H1 (cell line): ENCODE results near the gene HLA-F. TPM values are rescaled to one million over a fixed set of nuclear protein-coding genes. Genes with fewer than 3 reads are reported as not detected.

Experiments
- CTCF ChIA-PET: fragments of 300-600 bp; sonication (Branson Sonifier 250); formaldehyde crosslinking; loops from one replicate; lab custom pipeline; 2021; ENCODE audit not compliant: partially characterized antibody; lab: Charles Lee
- POLR2A ChIA-PET: fragments of 300-600 bp; sonication (Branson Sonifier 250); formaldehyde crosslinking; loops from one replicate; lab custom pipeline; 2021; ENCODE audit warnings: inconsistent platforms; ENCODE audit not compliant: partially characterized antibody; lab: Charles Lee
- DNase-seq, 2 experiments: peaks; one replicate each; pipeline versions ENCODE4 v3.0.0 to v3.0.0-alpha.2; 2010 to 2022; ENCODE audit warnings: low spot score in 2 of 2, low read depth in 1 of 2, mixed read lengths in 1 of 2
- FAIRE-seq: peaks from 2 replicates; lab custom pipeline; 2011; peaks lifted over from hg19 to GRCh38; lab: Jason Lieb, UNC
- H2AFZ ChIP-seq: 2 replicates; pipeline ENCODE4 v1.8.1; 2012; ENCODE audit warnings: low read length, inconsistent platforms
- H2AK5ac ChIP-seq: 2 replicates; pipeline ENCODE4 v1.6.1; 2013; ENCODE audit warnings: low read depth, low read length
- H2BK120ac ChIP-seq: replicated peaks from 2 replicates; pipeline ENCODE3; 2013; ENCODE audit warnings: low read depth, low read length, inconsistent platforms
- H2BK12ac ChIP-seq: 2 replicates; pipeline ENCODE4 v1.6.1; 2013; ENCODE audit warnings: low read depth, low read length
- H2BK15ac ChIP-seq: 2 replicates; pipeline ENCODE4 v1.6.1; 2013; ENCODE audit warnings: low read length
- H2BK20ac ChIP-seq: 2 replicates; pipeline ENCODE4 v1.6.1; 2013; ENCODE audit warnings: low read length
- H2BK5ac ChIP-seq: 2 replicates; pipeline ENCODE4 v1.6.1; 2013; ENCODE audit warnings: low read depth, low read length
- H3K14ac ChIP-seq: 2 replicates; pipeline ENCODE4 v1.6.1; 2013; ENCODE audit warnings: inconsistent platforms; ENCODE audit not compliant: insufficient read length
- H3K18ac ChIP-seq: 2 replicates; pipeline ENCODE4 v1.6.1; 2013; ENCODE audit warnings: low read length; ENCODE audit errors: extremely low read depth
- H3K23ac ChIP-seq: 2 replicates; pipeline ENCODE4 v1.6.1; 2013; ENCODE audit warnings: inconsistent platforms; ENCODE audit not compliant: insufficient read length
- H3K23me2 ChIP-seq: 2 replicates; pipeline ENCODE4 v1.6.1; 2013; ENCODE audit warnings: low read depth, low read length
- H3K27ac ChIP-seq: 2 replicates; pipeline ENCODE4 v1.6.1; 2011; ENCODE audit warnings: low read depth, low read length, inconsistent platforms
- H3K27me3 ChIP-seq, 4 experiments: replicated peaks in 1 of 4; 1 replicate in 1 of 4; 2 replicates in 3 of 4; pipeline versions ENCODE4 v1.6.1 to v1.8.1; 2011 to 2013; ENCODE audit warnings: low read length in 3 of 4, mild to moderate bottlenecking in 3 of 4, inconsistent platforms in 2 of 4, mixed read lengths in 2 of 4, moderate library complexity in 1 of 4; ENCODE audit not compliant: control insufficient read depth in 3 of 4, insufficient read depth in 3 of 4; ENCODE audit errors: extremely low read depth in 1 of 4
- H3K36me3 ChIP-seq, 4 experiments: 2 replicates each; pipeline versions ENCODE4 v1.6.1 to v1.8.1; 2011 to 2013; ENCODE audit warnings: mild to moderate bottlenecking in 4 of 4, low read length in 3 of 4, moderate library complexity in 2 of 4, control low read depth in 1 of 4, inconsistent platforms in 1 of 4; ENCODE audit not compliant: insufficient read depth in 4 of 4, control insufficient read depth in 2 of 4
- H3K4ac ChIP-seq: replicated peaks from 2 replicates; pipeline ENCODE3; 2013; ENCODE audit warnings: low read length, low read depth, mixed read lengths, inconsistent platforms; ENCODE audit not compliant: insufficient read length
- H3K4me1 ChIP-seq, 4 experiments: replicated peaks in 1 of 4; 1 replicate in 1 of 4; 2 replicates in 3 of 4; pipeline versions ENCODE4 v1.6.1 to v1.8.1; 2011 to 2013; ENCODE audit warnings: low read length in 3 of 4, inconsistent platforms in 2 of 4, mixed read lengths in 1 of 4; ENCODE audit not compliant: insufficient read depth in 4 of 4, control insufficient read depth in 3 of 4
- H3K4me2 ChIP-seq, 2 experiments: 2 replicates each; pipeline versions ENCODE4 v1.6.1 to v1.8.1; 2011 to 2013; ENCODE audit warnings: low read depth in 2 of 2, low read length in 2 of 2, control low read depth in 1 of 2, inconsistent platforms in 1 of 2, mild to moderate bottlenecking in 1 of 2; ENCODE audit not compliant: insufficient read depth in 1 of 2
- H3K4me3 ChIP-seq, 4 experiments: fragments of 200-600, 300-600 bp in 1 of 4; sonication (generic), shearing (Covaris generic), sonication (Bioruptor Twin) in 1 of 4; 2 replicates each; pipeline versions ENCODE4 v1.5.1 to v1.8.1; 2011 to 2016; ENCODE audit warnings: low read length in 4 of 4, low read depth in 3 of 4, control low read depth in 2 of 4, inconsistent platforms in 2 of 4, mild to moderate bottlenecking in 2 of 4, mixed read lengths in 1 of 4, moderate library complexity in 1 of 4; ENCODE audit not compliant: insufficient read depth in 2 of 4; ENCODE audit errors: extremely low read depth in 1 of 4
- H3K56ac ChIP-seq: replicated peaks from 2 replicates; pipeline ENCODE3; 2013; ENCODE audit warnings: low read depth, mild to moderate bottlenecking, mixed read lengths, low read length, inconsistent platforms; ENCODE audit not compliant: insufficient read length
- H3K79me1 ChIP-seq: 2 replicates; pipeline ENCODE4 v1.6.1; 2013; ENCODE audit warnings: low read depth, low read length, control low read depth
- H3K79me2 ChIP-seq, 2 experiments: 2 replicates each; pipeline versions ENCODE4 v1.6.1 to v1.8.1; 2012 to 2013; ENCODE audit warnings: low read length in 2 of 2, mild to moderate bottlenecking in 2 of 2, inconsistent platforms in 1 of 2; ENCODE audit not compliant: insufficient read depth in 2 of 2, control insufficient read depth in 1 of 2
- H3K9ac ChIP-seq, 4 experiments: replicated peaks in 1 of 4; 1 replicate in 1 of 4; 2 replicates in 3 of 4; pipeline versions ENCODE4 v1.6.1 to v1.8.1; 2011 to 2013; ENCODE audit warnings: low read depth in 3 of 4, low read length in 3 of 4, control low read depth in 2 of 4, mild to moderate bottlenecking in 2 of 4, moderate library complexity in 2 of 4, inconsistent platforms in 1 of 4; ENCODE audit errors: extremely low read depth in 1 of 4
- H3K9me3 ChIP-seq, 2 experiments: 2 replicates each; pipeline versions ENCODE4 v1.6.1 to v1.8.1; 2012 to 2013; ENCODE audit warnings: mild to moderate bottlenecking in 2 of 2, moderate library complexity in 2 of 2, control low read depth in 1 of 2, inconsistent platforms in 1 of 2, low read depth in 1 of 2, low read length in 1 of 2, mixed read lengths in 1 of 2; ENCODE audit not compliant: insufficient read depth in 2 of 2
- H4K20me1 ChIP-seq, 2 experiments: replicated peaks in 1 of 2; 2 replicates each; pipeline versions ENCODE3 to v1.8.1; 2011 to 2013; ENCODE audit warnings: inconsistent platforms in 2 of 2, low read length in 2 of 2, mild to moderate bottlenecking in 1 of 2; ENCODE audit not compliant: insufficient read depth in 2 of 2, control insufficient read depth in 1 of 2
- H4K5ac ChIP-seq: 2 replicates; pipeline ENCODE4 v1.6.1; 2013; ENCODE audit warnings: low read length, low read depth, mixed read lengths, inconsistent platforms; ENCODE audit not compliant: insufficient read length
- H4K8ac ChIP-seq: 2 replicates; pipeline ENCODE4 v1.8.0; 2013; ENCODE audit warnings: mild to moderate bottlenecking, moderate library complexity, low read length, inconsistent platforms; ENCODE audit not compliant: insufficient read depth; ENCODE audit errors: extremely low read depth
- H4K91ac ChIP-seq: replicated peaks from 2 replicates; pipeline ENCODE3; 2013; ENCODE audit warnings: low read length, mixed read lengths, inconsistent platforms; ENCODE audit not compliant: insufficient read length
- ATF2 ChIP-seq: IDR thresholded peaks from 2 replicates; pipeline ENCODE4 v1.6.1; 2012; ENCODE audit warnings: low read length, inconsistent platforms
- ATF3 ChIP-seq: IDR thresholded peaks from 2 replicates; pipeline ENCODE4 v1.6.1; 2011; ENCODE audit warnings: low read depth, mild to moderate bottlenecking, low read length; ENCODE audit not compliant: insufficient read depth
- CBX8 ChIP-seq: fragments of 300-800, 300-1000 bp; sonication (generic); IDR thresholded peaks from 2 replicates; pipeline ENCODE4 v1.7.1; 2016; ENCODE audit warnings: low read depth, low read length, borderline replicate concordance
- CHD1 ChIP-seq: IDR thresholded peaks from 2 replicates; pipeline ENCODE4 v1.6.1; 2012; ENCODE audit warnings: low read depth, low read length, improper control_type of control experiment
- CHD2 ChIP-seq: IDR thresholded peaks from 2 replicates; pipeline ENCODE4 v1.6.1; 2012; ENCODE audit warnings: low read length, improper control_type of control experiment
- CREB1 ChIP-seq: IDR thresholded peaks from 2 replicates; pipeline ENCODE4 v1.6.1; 2012; ENCODE audit warnings: inconsistent platforms
- EZH2 ChIP-seq: fragments of 200-600 bp; sonication (generic); IDR thresholded peaks from 2 replicates; pipeline ENCODE4 v1.7.1; 2012; ENCODE audit warnings: low read depth, mild to moderate bottlenecking, moderate library complexity, low read length, inconsistent platforms; ENCODE audit not compliant: severe bottlenecking
- GTF2F1 ChIP-seq: IDR thresholded peaks from 2 replicates; pipeline ENCODE4 v1.6.1; 2012; ENCODE audit warnings: low read depth, low read length, improper control_type of control experiment, borderline replicate concordance
- RBBP5 ChIP-seq: IDR thresholded peaks from 2 replicates; pipeline ENCODE4 v1.7.1; 2012; ENCODE audit warnings: low read depth, mild to moderate bottlenecking, inconsistent platforms, low read length, moderate library complexity, borderline replicate concordance
- TAF7 ChIP-seq: optimal IDR thresholded peaks from 2 replicates; pipeline ENCODE3; 2011; ENCODE audit warnings: low read depth, mild to moderate bottlenecking, inconsistent platforms, low read length, moderate library complexity, borderline replicate concordance
- ZNF274 ChIP-seq: IDR thresholded peaks from 2 replicates; pipeline ENCODE4 v1.7.0; 2012; ENCODE audit warnings: low read length, borderline replicate concordance; ENCODE audit errors: extremely low read depth
- WGBS, 2 experiments: shearing (Covaris generic) in 1 of 2; methylation state at CpG; one replicate each; pipeline versions ENCODE4 v1.1.6 to v1.1.7; 2013 to 2015; ENCODE audit warnings: low lambda C conversion rate in 2 of 2, mixed read lengths in 2 of 2, inconsistent platforms in 1 of 2, low coverage in 1 of 2, missing lambda C conversion rate in 1 of 2; ENCODE audit not compliant: insufficient replicate concordance in 2 of 2, insufficient coverage in 1 of 2, insufficient read length in 1 of 2; ENCODE audit errors: extremely low coverage in 1 of 2, missing lambda C conversion rate in 1 of 2; 5-methylcytosine and 5-hydroxymethylcytosine counted together
- polyA plus RNA-seq, 7 experiments: library from polyadenylated mRNA; depleted of rRNA in 3 of 7; stranded (reverse) in 5 of 7; unstranded in 2 of 7; fragments of >200 nt in 5 of 7; fragments of 200-250 nt in 2 of 7; gene quantifications; 1 replicate in 5 of 7; 2 replicates in 1 of 7; 4 replicates in 1 of 7; pipeline versions ENCODE4 v1.2.1 to v1.2.3, GENCODE V29; 2011 to 2013; ENCODE audit warnings: missing spikeins in 2 of 7, mixed read lengths in 2 of 7
- total RNA-seq: library from RNA; stranded (reverse); fragmentation: NEBNext Ultra II Directional; extraction: Animal tissue kit (Norgen Biotek cat#: 25700); gene quantifications from 2 replicates; pipeline ENCODE4 v1.2.1, GENCODE V29; 2021

HLA-F gene
- total and polyA plus RNA-seq, 2 of the 8 experiments (the other 6 are each of a cell fraction or from before 2014, with no cell fraction given), result 9.6 to 11.7 TPM

- 70% methylated on average over 5 of the region's 6 CpGs; no CpG with 5 or more reads in 1 of the 2 experiments for WGBS, 2 experiments
- H3K36me3 ChIP-seq, result no peaks in the 10 kb centered on the region
- H2AFZ ChIP-seq, result no peak overlapping the region
- peaks cover 11 to 52% (median 43%) of the 10 kb centered on the region in 4 experiments for H3K27me3 ChIP-seq
- H3K23ac ChIP-seq, result no peak overlapping the region
- H3K9me3 ChIP-seq, result no peaks in the 10 kb centered on the region
- H4K8ac ChIP-seq, result no peak overlapping the region; the same call in 1 of the 2 replicates
- CTCF ChIA-PET, result interaction anchor here (1.1 to 8.6 kb wide), 9 partner anchors 7 to 99 kb away, joined by 3 to 88 read pairs (median 8); no protein-coding TSS in a partner anchor
- no peak overlapping the region for H3K4me2 ChIP-seq
- H2BK120ac ChIP-seq, result no peak overlapping the region
- no peak overlapping the region for H2BK20ac ChIP-seq
- H2AK5ac ChIP-seq, result no peak overlapping the region
- H3K23me2 ChIP-seq, result peaks cover 21% of the 10 kb centered on the region
- H3K9ac ChIP-seq, result no peak overlapping the region
- H4K91ac ChIP-seq, result no peak overlapping the region
- H3K4me3 ChIP-seq, result no peak overlapping the region
- no peak overlapping the region for H3K14ac ChIP-seq
- H2BK5ac ChIP-seq, result no peak overlapping the region
- H2BK12ac ChIP-seq, result no peak overlapping the region
- no peak overlapping the region for H3K56ac ChIP-seq
- no peak for FAIRE-seq
- H4K20me1 ChIP-seq, result peaks cover 0 to 6% of the 10 kb centered on the region in 2 experiments
- no peak for DNase-seq
- H3K4me1 ChIP-seq, result peaks cover 0 to 15% (median 7%) of the 10 kb centered on the region in 4 experiments; a peak in 4 of 7 replicates
- POLR2A ChIA-PET, result interaction anchor here (2.8 kb wide), 1 partner anchor 10 kb away, joined by 15 read pairs; no protein-coding TSS in a partner anchor
- H3K18ac ChIP-seq, result no peak overlapping the region
- no peaks in the 10 kb centered on the region for H3K79me2 ChIP-seq
- H3K27ac ChIP-seq, result no peak overlapping the region
- no peak overlapping the region for H4K5ac ChIP-seq
- no peak overlapping the region for H3K4ac ChIP-seq
- no peak overlapping the region for H2BK15ac ChIP-seq
- peaks cover 4% of the 10 kb centered on the region; the same call in 1 of the 2 replicates for H3K79me1 ChIP-seq
- TF ChIP-seq CBX8 (no peak), EZH2 (no peak), CREB1 (no peak), RBBP5 (no peak), GTF2F1 (no peak), ATF2 (no peak), TAF7 (no peak), ATF3 (no peak), CHD1 (no peak), ZNF274 (no peak), CHD2 (no peak)
These were observed 27.5 kb downstream of the HLA-F start for GRCh38 chr6:29750709-29751108.
